Measurements from ENCODE around the gene KCNH1. TPM values are rescaled to one million over a fixed set of nuclear protein-coding genes. Genes with fewer than 3 reads are reported as not detected.

The KCNH1 gene
- total RNA-seq, 1 donor from 2014 or later = not detected

DNA sequence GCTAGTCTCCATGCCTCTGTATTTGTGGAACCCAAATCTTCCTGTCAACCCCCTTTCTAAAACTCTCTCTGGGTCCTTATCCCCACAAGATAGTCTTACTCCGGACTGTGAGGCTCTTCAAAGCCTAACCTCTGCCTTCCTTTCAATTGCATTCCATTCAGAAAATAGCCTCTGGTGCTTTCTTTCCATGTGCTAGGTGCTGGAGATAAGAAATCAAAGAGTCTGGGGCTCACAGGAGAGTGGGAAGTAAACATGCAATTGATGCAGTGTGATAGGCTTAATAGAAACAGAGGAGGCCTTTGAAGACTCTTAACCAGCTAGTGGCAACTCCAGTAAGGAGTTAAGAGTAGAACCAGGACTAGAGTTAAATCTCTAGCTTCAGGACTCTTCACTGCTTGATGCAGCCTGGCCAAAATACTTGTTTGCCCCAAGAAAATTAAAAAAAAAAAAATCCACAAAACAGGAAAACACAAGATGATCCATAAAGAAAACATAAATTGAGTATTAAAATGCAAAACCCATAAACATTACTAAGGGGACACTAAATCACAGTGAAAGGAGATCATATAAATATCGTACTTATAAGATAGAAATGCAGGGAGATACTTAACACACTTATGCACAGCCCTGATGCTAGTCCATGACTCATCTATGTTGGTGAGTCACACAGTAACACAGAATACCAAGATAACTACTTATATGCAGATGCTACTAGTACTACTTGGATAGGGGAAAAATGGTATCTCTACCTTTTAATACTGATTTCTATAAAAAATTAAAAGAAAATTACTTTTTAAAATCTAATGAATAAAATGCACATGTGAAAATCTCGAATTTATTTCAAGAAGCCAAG is 341.5 kb downstream of the KCNH1 start:
- intact Hi-C loops (cut with DNase I) = no loop called here
- DNase-seq (no peak), ATAC-seq (ENCODE audit: poor library complexity) (no peak)

DNA sequence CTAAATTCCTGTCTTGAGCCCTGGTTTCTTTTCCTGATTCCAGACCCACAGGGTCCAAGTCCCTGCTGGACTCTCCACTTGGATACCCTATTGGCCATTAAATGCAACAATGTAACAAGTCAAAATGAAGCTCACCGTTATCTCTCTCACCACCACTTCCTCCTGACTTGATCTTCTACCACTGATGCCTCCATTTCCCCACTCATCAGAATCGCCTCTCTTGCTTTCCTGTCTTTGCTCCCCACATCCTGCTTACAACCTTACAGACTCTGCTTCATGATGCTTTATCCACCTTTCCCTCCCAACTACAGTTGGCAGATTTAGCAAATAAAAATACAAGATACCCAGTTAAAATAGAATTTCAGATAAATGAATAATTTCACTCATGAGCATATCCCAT is 343.8 kb downstream of the KCNH1 start:
- ATAC-seq (ENCODE audit: poor library complexity) = no peak
- no peak for DNase-seq
- intact Hi-C loops (cut with DNase I) = no loop called here

DNA sequence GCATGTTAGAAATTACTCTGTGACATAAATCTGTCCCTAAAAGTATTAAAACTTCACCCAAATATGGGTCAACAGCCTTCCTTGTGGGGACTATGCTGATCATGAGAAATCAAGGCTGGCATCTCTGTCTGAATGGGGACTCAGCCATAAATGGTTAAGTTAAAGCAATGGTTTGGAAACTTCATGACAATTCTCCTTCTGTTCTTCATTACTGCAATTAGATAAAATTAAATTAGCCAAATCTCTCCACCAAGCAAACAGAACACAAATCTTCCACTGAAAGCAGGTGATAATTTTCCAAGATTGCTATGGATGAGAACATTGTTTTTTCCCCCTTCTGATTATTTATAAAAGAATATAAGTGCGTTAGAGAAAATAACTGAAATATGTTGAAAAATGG is 346.1 kb downstream of the KCNH1 start:
- intact Hi-C loops (cut with DNase I) = no loop called here
- no peak for DNase-seq
- no peak for ATAC-seq (ENCODE audit: poor library complexity)

DNA sequence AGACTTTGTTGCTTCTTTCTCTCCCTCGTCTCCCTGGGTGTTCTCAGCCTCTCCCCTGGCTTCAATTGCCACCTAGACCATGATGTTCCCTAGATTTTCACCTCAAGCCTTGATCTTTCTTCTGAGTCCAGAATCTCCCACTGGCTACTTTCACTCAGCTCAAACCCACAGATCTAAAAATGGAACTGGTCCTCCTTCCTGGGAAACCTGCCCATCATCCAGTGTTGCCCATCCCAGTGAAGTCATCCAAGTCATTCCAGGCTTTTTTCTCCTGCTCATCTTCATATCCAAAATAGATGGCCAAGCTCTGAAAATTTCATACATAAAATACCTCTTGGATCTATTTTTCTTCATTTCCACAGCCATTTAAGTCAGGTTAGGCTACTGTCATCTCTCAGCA is 347.4 kb downstream of the KCNH1 start:
- DNase-seq (no peak), ATAC-seq (ENCODE audit: poor library complexity) (no peak)
- intact Hi-C loops (cut with DNase I) = no loop called here

DNA sequence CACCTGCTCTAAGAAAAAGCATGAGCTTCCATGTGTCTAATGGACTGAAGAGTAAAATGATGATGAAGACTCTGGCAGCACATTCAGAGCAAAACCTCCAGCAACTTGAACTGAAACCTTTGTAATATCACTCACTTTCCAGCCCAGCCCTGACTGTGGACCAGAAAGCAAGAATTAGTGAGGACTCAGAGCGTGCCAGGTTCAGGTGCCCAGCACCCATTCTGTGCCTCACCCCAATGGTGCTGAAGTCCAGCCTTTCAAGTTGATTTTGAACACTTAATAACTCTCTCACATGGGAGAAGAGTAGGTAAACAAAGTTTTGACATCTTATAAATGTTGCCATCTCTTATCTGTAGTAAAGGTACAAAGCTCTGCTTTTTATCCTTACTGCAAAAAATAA is 350.0 kb downstream of the KCNH1 start:
- no peak for ATAC-seq (ENCODE audit: poor library complexity)
- DNase-seq = no peak
- intact Hi-C loops (cut with DNase I) = no loop called here

DNA sequence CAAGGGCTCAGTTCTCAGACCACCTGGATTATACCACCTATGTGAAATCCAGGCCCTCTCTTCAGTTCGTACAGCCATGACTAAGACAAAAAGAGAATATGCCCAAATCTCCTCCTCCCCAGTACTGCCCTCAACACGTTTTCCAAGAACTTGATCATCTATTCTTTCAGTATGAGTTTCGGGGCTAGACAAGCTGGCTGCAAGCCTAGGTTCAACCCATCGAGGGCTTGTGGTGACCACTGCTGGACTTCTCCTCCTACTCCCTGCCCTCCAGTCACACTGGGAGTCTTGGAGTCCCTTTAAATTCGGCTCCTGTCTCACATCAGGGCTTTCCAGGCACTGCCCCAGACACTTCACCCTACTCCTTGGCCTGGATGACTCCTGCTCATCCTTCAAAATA is 352.3 kb downstream of the KCNH1 start:
- DNase-seq (no peak), ATAC-seq (ENCODE audit: poor library complexity) (no peak)
- intact Hi-C loops (cut with DNase I) = no loop called here

DNA sequence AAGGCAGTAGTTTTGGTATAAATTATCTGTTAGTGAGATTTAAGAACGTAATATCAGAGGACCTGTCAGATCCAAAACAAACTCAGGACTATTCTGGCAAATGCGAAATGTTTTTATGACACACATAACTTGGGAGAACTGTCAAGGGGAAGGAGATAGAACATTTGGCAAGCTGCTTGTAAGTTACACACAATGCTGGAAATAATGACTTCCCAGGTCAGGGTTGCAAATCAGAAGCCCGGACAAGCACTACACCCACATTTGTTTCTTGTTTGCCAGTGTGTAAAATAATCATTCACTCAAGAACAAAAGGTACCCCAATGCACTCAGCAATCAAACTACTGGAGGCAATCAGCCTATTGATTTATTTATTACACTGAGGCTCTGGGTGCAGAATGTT is 354.7 kb downstream of the KCNH1 start:
- DNase-seq (no peak), ATAC-seq (ENCODE audit: poor library complexity) (no peak)
- intact Hi-C loops (cut with DNase I) = no loop called here

DNA sequence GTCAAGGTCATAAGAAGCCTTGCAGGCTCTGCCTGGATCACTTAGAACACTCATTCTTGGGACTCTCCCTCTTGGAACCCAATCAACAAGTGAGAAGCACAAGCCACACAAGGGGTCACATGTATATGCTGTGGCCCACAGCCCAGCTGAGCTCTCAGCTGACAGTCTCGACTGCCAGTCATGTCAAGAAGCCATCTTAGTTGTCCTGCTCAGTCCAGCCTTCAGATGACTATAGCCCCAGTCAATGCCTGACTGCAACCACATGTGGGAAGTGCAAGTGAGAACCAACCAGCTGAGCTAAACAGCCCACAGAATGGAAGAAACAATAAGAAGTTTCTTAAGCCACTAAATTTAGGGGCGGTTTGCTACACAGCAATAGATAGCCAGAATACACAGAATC is 356.0 kb downstream of the KCNH1 start:
- ATAC-seq (ENCODE audit: poor library complexity) = no peak
- intact Hi-C loops (cut with DNase I) = no loop called here
- no peak for DNase-seq

DNA sequence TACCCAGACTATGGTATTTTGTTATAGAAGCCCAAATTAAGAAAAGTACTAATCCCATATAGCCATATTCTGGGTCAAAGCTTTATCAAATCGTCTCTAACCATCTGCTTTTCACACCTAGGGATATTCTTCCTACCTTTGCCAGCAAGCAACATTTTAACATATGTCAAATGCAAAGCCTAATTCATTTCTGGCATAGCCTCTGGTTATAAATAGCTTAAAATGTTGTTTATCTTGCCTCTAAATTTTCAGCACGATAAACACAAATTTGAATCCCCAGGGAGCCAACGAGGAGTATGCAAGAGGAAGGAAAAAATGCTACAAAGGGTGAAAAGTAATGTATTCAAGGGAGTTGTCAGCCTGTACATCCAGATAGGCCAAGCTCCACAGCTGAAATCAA is 357.2 kb downstream of the KCNH1 start:
- intact Hi-C loops (cut with DNase I) = no loop called here
- ATAC-seq (ENCODE audit: poor library complexity) = no peak
- no peak for DNase-seq

DNA sequence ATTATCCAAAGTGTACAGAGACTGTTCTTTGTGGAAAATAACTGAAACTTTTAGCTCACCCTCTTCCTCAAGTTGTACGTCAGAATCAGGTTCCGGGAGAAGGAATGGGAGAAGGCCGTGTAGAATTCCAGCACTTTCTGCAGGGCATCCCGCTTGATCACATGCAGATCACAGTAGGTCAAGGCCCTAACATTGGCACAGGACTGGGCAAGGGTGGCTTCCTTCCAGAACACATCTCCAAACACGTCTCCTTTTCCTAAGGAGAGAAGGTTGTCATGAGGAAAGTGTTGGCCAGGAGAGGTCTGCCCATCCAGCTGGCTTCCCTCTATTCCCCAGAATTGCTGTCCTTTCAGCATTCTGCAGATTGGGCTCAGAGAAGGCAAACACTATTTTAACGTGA is 358.7 kb downstream of the KCNH1 start:
- no peak for ATAC-seq (ENCODE audit: poor library complexity)

DNA sequence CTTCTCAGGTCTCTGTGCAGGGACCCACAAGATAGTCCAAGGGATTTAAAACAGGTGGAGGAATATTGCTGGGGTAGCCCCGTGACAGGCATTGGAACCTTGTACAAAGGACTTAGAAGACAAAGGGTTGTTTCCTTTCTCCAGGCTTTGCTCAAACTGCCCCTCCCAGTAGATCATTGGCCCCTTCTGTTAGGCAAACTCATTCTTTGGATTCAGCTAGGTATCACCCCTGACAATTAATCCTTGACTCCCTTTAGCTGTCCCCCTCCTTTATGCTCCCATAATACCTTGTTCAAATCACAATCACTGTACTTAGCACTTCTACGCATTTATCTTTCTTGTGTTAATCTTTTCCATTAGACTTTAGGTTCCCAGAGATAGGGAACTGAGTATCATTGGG is 360.5 kb downstream of the KCNH1 start:
- ATAC-seq (ENCODE audit: poor library complexity) (no peak), DNase-seq (no peak)
- intact Hi-C loops (cut with DNase I) = no loop called here

More for the DNA sequence above, 358.7 kb downstream of the KCNH1 start:
- intact Hi-C loops (cut with DNase I) = no loop called here
- DNase-seq = no peak

DNA sequence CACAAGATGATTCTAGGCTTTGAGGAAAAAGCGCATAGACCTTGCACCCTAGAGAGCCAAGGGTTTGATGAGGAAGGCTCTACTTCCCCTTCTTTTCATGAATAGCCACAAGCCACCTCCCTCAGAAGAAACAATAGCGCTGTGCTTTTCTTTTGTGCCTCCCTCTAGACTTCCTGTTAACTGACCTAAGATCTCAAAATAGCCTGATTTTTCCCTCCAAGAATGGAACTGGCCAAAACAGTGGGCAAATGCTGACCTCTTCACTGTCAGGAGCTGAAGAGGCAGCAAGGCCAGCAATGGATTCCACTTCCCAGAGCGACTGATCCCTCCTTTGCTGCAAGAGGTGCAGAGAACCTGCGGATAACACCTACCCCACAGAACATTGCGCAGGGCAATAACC is 362.8 kb downstream of the KCNH1 start:
- intact Hi-C loops (cut with DNase I) = no loop called here
- ATAC-seq (ENCODE audit: poor library complexity) (no peak), DNase-seq (no peak)

DNA sequence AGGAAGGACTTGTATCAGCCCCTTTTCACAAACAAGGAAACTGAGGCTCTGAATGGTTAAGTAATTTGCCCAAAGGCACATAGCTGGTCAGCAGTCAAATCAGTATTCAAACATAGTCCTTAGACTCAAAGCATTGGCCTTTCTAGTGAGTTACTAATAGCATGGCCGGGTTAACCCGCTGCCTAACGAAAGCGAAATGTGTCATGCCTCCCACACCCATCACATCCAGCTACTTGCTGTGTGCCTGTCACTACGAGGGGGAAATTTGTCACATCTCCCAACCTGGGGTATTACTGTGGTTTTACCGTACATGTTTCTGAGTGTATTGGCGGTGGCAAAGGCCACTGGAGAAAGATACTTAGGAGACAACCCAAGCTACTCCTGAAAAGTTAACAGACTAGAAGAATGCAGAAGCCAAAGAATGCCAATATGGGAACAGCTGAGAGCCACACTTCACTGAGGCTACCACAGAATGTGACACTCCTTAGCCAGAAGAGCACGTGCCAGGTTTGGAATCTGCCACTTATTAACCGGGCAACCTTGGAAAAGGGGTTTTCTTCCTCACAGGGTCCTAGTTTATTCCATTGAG is 363.5 kb downstream of the KCNH1 start:
- DNase-seq (no peak), ATAC-seq (ENCODE audit: poor library complexity) (no peak)
- intact Hi-C loops (cut with DNase I) = no loop called here

DNA sequence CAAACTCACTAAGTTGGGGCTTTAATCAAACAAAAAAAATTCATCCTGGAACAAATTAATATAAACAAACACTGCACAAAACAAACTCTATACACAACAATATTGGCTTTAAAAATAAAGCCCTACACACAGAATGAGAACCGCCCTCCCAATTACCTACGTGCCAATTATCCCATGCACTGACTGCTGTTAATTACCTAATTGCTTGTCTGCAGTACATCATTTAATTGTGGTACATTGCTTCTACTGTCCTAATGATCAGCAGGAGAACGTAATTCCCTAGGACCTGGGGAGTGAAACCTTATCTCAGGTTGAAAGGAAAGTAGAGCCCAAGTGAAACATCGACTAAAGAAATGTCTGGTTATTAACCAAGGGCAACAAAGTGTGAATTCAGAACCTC is 364.5 kb downstream of the KCNH1 start:
- no peak for DNase-seq
- no peak for ATAC-seq (ENCODE audit: poor library complexity)
- intact Hi-C loops (cut with DNase I) = no loop called here

DNA sequence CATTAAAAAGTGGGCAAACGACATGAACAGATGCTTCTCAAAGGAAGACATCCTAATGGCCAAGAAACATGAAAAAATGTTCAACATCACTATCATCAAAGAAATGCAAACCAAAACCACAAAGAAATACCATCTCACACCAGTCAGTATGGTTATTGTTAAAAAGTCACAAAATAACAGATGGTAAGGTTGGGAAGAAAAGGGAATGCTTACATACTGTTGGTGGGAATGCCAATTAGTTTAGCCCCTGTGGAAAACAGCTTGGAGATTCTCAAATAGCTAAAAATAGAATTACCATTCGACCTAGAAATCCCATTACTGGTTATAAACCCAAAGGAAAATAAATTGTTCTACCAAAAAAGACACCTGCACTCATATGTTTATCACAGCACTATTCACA is 369.4 kb downstream of the KCNH1 start:
- intact Hi-C loops (cut with DNase I) = no loop called here
- no peak for DNase-seq
- no peak for ATAC-seq (ENCODE audit: poor library complexity)

DNA sequence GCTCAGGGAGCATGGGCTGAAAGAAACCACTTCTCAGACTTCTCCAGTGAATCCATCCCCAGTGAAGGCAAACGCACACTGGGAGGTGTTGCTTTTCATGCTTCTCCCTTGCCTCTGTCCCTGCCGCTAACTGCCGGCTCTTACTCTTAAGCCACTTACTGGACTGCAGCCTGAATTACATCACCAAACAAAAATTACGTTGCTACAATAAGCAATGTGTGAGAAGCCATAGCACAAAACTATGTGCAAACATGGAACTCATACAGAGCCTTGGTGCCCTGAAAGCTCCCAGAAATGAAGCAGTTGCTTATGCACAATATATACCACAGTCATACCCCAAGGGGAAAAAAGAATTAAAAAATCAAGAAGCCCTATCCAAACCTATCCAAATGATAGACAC is 375.2 kb downstream of the KCNH1 start:
- no peak for ATAC-seq (ENCODE audit: poor library complexity)
- no peak for DNase-seq
- intact Hi-C loops (cut with DNase I) = no loop called here

DNA sequence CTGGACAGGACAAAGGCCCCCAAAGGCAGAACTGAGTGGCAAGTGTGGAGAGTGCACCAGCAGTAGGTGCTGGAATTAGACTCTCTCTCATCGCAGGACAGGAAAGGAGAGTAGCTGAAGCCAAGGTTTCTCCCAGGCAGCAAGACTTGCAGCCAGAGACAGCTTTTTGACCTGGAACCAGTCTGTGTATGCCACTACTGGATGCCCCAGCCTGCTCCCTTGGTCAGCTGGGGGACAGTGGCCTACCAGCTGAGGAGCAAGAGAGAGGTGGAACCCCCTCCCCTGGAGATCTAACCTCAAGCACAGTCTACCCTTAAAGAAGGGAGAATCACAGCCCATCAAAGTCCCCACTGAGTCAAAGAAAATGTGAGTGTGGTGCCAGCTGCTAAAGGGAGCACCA is 375.7 kb downstream of the KCNH1 start:
- intact Hi-C loops (cut with DNase I) = no loop called here
- DNase-seq (no peak), ATAC-seq (ENCODE audit: poor library complexity) (no peak)

DNA sequence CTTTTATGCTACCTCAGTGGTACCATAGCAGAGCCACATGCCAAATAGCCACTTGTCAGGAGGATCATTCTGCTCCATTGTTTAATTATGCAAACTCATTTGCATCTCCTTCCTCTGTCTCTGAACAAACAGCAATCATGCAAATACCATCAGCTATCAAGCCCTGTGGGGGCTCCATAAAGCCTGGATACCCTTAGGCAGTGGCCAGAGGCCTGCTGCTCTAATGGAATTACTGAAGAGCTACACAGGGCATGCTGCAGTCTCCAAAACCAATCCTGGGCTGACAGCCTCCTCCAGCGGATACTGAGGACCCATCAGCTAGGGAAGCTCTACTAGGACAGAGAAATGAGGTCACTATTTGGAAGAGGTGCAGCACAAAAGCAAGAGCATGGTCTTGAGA is 376.3 kb downstream of the KCNH1 start:
- intact Hi-C loops (cut with DNase I) = no loop called here
- DNase-seq (no peak), ATAC-seq (ENCODE audit: poor library complexity) (no peak)

DNA sequence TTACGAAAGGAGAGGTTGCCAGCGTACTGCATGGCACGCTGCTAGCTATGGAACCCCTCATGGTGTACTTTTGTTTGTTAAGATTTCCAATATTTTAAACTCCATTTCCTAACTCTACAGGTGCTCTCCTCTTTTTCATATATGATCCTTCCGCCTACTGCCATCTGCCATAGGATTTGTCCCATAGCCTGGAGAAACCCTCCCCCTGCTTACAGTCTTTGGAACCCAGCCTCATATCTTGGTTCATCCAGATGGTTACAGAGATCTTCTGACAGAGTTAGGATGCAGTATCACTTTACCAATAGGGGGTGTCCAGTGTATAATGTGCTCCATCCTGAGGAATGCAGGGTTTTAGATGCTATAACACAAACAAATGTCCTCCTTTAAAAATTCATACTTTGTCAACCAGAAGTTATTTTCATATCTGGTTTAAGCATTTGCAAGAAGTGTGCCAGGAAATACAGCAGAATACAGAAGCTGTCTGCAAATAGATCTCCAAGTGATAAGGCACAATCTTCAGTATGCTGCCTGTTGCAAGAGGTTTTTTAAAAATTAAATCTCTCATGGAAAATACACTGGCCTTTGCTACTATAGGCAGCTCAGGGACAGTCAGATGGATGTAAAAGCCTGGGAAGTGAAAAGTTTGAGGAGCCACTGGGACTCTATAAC is 377.8 kb downstream of the KCNH1 start:
- no peak for DNase-seq
- no peak for ATAC-seq (ENCODE audit: poor library complexity)
- intact Hi-C loops (cut with DNase I) = no loop called here

Measured in Right ventricle myocardium superior (tissue), 1 donor.